HG02943 (cell line): ENCODE data around the gene PTGR2.
"Not testable (repeated sequence)": the region's sequence is repeated elsewhere in the genome, so short reads cannot be mapped to it uniquely, and the experiment has no call there.

ENCODE experiments used
- ATAC-seq: cut with Tn5 transposase; IDR thresholded peaks from one replicate; pipeline ENCODE4 v1.9.1; 2021; ENCODE audit warnings: mild to moderate bottlenecking, low read depth, moderate library complexity; ENCODE audit not compliant: unreplicated experiment

The PTGR2 gene

DNA sequence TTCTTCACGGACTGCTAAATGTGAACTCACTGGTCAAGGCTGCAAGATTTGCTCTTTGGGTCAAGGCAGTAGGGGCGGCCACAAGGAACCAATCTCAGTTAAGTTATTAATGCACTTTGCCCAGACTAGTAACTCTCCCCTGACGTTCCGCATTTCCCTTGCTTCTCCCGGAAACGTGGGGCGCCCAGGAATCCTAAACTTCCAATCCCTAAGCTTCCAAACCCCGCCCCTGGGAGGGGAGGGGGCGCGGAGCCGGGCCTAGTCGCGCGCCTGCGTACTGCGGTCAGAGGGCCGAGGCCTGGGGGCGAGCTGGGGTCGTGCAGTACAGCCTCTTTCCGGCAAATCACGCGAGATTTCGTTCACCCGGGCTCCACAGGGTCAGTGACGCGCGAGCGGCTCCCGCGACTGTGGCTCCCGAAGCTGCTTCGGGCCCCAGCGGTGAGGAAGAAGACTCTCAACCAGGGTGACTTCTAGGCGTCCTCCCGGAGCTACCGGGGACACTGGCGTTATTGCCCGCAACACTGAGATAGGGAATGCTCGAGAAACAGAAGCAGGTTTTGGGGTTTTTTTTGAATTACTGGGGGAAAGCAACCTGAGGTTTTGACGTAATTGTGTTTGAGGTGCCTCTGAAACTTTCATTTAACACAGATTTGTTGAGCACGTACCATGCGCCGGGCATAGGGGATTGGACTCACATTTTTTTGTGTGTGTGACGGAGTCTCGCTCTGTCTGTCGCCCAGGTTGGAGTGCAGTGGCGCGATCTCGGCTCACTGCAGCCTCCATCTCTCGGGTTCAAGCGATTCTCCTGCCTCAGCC lies at the start of gene PTGR2:
PTGR2 (plus strand) TSS at position 265 of the 816 bp plus-strand sequence. CDS start 7,032 bp downstream, outside the sequence.
- no peak for ATAC-seq

DNA sequence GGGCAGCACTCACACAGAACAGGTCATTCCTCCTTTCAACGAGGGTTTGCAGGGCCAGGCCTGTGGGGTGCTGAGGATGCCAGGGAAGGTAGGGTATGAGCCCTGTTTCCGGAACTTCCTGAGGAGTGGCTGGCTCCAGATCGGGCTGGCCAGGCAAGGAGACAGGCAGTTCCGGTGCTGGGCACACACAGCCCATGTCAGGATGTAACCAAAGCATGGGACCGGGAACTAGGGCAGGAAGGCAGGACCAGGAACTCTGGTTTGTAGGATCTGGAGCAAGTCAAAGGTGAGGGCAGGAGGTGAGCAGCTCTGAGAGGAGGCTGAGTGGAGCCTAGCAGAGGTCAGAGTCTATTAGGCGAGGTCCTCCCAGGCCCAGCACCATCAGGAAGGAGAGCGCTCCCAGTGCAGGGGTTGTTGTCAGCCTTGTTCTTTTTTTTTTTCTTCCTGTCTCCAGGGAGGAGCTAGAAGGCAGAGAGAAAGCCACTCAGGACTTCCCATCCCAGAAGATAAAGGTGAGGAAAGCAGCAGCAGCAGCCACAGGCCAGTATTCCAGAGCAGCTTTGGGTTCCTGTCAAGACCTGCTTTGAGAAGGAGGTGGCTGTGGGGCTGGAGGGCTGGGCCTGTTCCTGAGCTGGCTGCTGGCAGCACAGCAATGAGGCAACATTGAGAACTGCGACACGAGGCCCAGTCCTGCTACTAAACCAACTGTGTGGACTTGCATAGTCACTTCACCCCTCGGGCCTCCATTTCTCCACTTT lies 49.0 kb upstream of the PTGR2 start:
- ATAC-seq, result no peak

DNA sequence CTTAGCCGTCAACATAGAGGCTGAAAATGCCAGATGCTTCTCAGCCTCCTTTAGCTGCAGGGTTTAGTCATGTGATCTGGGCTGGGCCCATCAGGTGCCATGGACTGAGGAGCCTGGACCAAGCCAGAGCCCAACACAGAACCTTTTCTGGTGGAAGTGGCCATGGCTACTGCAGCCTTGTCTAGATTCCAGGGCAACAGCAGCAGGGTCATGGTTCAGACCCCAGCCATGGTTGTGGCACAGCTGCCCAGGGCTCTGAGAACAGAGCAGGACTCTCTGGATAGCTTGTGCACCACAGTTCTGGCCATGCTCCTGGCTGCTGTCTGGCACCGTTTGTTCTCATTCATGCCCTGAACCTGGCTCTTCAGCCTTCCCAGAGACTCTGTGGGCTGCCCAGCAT lies 47.0 kb upstream of the PTGR2 start:
- ATAC-seq, result no peak

DNA sequence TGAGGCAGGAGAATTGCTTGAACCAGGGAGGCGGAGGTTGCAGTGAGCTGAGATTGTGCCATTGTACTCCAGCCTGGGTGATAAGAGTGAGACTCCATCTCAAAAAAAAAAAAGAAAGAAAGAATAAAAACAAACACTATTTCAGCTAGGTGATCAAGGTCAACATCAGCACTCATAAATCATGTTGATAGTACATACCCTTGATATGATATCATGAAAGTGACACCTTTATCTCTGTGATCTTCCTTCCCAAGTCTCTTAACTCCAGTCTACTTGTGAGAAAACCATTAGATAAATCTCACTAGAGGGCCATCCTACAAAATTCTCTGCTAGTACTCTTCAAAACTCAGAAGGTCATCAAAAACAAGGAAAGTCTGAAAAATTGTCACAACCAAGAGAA lies 44.2 kb upstream of the PTGR2 start:
- no peak for ATAC-seq

DNA sequence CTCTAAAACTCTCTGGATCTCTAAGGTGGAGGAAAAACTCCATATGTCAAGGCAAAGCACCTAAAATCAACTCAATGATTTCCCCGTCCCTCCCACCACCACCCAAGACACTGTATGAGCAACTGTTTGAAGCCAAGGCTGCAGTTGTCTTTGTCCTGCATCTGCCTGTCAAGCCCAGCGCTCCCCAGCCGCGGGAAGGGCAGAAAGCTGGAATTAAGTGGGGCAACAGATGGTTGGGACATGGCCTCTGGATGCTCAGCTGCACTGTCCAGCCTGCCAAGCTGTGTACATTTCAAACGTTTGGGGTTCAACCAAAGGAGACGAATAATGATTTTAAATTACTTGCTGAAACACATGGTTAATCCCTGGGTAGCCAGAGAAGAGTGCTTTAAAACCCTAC lies 42.2 kb upstream of the PTGR2 start:
- no peak for ATAC-seq

DNA sequence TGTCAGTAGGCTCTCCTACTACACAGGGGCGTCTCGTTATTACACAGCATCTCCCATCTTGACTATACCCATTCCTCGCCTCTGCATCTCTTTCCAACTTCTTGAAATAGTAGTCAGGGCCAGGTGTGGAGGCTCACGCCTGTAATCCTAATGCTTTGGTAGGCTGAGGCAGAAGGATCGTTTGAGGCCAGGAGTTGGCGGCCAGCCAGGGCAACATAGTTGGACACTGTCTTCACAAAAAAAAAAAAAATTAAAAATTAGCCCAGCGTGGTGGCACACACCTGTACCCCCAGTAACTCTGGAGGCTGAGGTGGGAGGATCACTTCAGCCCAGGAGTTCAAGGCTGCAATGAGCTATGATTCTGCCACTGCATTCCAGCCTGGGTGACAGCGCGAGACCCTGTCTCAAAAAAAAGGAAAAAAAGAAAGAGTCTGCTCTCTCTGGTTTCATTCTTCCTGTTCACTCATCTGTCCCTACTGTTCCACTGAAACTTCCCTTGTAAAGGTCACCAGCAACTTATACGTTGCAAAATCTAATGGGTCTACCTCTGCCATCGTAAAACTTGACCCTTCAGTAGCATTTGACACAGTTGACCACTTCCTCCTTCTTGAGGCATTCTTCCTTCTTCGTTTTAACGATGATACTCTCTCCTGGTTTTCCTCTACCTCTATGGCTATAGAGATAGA lies 41.0 kb upstream of the PTGR2 start:
- no peak for ATAC-seq

DNA sequence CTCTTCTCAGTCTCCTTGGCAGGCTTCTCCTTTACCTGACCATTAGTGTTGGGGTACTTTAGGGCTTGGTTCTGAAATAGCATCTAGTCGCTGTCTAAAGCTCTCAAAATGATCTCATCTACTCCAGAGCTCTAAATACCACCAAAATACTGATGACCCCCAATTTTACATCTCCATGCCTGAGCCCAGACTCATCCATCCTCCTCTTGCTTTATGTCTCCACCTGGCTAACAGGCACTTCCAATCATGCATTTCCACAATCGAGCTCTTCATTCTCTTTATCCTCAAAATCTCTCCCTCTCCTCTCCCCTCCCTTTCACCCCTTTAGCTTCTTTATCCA lies 40.5 kb upstream of the PTGR2 start:
- ATAC-seq, result no peak

DNA sequence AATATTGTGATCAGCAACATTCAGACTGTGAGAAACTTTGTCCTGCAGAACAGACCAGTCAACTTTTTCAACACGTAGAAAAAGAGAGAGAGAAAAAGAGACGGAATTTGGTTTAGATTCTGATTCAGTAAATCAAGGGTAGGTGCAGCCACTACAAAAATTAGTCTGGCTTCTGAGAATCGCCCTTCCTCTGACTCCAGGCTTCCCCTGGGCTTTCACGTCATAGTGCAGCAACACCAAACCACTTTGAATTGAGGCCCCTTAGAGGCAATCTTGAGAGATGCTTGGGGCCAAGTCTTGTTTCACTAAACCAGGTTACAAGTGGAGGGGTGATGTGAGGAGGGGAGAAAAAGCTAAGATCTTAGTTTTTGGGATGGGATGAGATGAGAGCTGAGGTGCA lies 37.5 kb upstream of the PTGR2 start:
- ATAC-seq, result no peak

DNA sequence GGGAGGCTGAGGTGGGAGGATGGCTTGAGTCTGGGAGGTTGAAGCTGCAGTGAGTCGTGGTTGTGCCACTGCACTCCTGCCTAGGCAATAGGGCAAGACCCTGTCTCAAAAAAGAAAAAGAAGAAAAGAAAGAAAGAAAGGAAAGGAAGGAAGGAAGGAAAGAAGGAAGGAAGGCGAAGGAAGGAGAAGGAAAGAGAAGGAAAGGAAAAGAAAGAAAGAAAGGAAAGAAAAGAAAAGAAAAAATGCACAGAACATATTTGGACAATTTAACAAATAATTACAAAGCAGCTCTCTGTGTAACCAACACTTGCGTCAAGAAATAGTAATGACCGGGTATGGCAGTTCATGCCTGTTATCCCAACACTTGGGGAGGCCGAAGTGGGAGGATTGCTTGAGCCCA lies 35.8 kb upstream of the PTGR2 start:
- ATAC-seq, result no peak

DNA sequence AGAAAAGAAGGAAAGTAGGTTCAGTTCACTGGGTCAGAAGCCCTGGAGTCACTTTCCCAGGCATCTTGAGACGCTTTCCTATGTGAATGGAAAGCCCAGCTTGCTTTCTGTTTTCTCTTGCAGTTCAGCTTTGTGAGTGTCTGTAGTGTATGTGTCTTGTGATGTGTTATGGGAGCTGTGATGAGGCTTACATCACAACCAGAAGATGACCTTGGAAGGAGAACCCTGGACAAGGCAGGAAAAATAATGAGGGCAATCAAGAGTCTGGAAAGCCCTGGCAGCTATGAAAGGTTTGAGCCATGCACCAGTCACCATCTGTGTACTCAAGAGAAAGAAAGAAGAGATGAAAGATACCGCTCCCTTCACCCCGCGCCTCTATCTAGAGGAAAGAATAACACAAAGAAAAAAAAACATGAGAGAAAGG lies 35.2 kb upstream of the PTGR2 start:
- ATAC-seq, result no peak

DNA sequence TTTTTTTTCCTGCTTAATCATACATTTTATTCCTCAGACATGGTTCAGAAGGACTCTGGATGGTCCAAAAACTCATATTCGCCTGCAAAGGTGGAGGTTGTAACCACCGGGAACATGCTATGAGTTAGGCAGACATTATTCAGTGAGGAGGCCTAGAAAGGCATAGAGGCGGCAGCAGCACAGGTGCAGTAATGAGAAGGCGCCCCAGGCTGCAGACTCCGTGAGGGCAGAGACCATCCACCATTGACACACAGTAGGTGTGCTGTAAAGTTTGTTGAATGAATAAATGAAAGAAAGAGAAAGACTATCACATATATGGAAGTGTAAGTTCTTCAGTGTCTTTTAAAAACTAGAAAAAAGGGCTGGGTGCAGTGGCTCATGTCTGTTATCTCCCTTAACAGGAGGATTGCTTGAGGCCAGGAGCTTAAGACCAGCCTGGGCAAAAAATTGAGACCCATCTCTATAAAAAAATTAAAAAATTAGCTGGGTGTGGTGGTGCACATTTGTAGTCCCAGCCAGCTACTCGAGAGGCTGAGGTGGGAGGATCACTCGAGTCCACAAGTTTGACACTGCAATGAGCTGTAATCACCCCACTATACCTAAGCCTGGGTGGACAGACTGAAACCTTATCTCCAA lies 34.5 kb upstream of the PTGR2 start:
- no peak for ATAC-seq

DNA sequence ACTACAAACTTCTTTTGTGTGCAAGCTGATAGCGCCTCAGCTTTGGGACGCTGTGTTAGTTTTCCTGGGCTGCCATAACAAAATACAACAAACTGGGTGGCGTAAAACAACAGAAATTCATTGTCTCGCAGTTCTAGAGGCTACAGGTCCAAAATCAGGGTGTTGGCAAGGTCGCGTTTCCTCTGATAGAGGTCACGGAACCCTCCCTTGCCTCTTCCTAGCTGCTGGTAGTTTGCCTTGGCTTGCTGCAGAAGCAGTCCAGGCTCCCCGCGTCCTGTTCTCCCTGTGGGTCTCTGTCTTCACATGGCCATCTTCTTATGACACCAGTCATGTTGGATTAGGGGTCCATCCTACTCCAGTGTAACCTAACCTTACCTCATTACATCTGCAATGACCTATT lies 32.8 kb upstream of the PTGR2 start:
- ATAC-seq, result no peak

DNA sequence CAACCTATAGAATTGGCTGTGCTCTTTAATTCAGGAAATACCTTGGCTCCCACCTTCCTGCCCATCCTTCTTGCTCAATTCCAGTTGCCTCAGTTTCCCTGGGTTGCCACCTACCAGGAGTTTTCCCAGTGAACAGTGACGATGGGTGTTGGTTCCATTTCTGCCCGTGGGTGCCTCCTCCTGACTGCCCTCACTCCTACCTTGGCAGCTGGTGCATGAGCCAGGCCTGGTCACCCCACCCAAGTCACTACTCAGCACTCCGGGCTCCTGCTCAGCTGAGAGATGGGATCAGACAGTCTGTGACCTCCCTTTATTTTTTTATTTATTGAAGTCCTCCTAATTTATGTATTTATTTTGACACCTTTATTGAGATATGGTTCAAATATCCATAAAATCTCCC lies 31.0 kb upstream of the PTGR2 start:
- ATAC-seq, result no peak

DNA sequence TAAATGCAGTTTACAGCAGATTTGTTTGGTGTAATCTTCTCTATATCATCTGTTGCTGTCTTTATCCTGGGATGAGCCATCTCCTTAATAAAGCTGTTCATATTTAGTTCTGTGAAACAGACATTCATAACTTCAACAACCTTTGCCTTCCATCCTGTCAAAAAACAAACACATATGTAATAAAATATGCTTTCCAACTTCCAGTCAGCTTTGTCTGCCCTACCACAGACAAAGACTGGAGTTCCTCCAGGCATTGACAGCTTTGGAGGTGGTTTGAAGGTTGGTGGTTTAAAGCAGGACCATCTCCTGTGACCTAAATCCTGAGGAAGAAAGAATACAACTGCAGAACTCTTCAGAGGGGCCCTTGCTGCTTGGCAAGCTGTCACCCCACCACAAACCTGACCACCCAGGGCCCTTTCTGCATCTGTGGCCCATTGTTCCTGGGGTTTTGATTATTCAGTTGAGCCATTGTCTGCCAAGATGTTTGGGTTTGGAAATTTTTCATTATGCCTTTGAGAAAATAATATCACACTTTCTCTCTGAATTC lies 28.2 kb upstream of the PTGR2 start:
- ATAC-seq, result no peak

DNA sequence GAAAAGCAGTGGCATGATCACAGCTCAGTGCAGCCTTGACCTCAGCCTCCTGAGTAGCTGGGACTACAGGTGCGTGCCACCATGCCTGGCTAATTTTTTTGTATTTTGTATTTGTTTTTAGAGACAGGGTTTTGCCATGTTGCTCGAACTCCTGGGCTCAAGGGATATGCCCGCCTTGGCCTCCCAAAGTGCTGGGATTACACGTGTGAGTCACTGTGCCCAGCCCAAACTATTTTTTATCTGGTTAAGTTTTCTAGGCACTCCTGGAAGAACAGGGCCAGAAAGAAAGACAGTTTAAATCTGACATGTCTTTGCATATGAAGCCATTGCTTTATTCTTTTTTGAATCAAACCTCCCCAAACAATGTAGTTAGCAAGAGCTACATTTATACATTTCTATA lies 27.5 kb upstream of the PTGR2 start:
- ATAC-seq, result no peak

DNA sequence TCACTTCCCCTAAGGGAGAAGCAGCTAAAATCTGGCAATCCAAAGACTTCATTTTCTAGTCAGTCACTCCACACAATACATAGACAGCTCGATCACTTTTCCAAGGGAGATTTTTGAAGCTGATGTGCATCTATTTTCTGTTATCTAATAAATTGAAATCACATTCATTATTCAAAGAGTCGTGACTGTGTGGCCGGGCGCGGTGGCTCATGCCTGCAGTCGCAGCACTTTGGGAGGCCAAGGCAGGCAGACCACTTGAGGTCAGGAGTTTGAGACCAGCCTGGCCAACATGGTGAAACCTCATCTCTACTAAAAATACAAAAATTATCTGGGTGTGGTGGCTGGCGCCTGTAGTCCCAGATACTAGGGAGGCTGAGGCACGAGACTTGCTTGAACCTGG lies 27.1 kb upstream of the PTGR2 start:
- ATAC-seq, result no peak

DNA sequence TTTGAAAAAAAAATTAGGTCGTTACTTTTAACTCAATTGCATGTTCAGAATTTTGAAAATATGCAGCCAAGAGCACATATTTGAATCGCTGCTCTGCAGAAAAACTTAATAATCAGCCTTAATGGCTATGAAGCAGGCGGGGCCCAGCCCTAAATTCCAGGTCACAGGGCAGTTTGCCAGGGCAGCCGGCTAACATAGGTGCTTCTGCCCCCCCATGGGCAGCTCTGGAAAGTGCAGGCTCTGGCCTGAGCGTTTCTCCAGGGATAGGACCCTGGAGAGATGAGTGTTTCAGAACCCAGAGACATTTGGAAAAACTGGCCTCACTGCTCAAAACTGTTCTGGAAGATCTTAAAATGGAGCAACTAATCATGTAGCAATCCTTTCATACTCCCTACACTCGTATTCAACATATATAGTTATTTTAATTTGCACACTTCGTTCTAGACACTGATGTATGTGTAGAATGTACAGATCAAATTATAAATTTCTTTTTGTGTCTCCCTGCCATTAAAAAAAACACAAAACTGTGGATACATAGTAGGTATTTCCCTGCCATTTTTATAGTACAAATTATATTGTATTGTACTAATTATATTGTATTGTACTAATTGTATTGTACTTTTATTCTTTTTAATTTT lies 26.0 kb upstream of the PTGR2 start:
- no peak for ATAC-seq

DNA sequence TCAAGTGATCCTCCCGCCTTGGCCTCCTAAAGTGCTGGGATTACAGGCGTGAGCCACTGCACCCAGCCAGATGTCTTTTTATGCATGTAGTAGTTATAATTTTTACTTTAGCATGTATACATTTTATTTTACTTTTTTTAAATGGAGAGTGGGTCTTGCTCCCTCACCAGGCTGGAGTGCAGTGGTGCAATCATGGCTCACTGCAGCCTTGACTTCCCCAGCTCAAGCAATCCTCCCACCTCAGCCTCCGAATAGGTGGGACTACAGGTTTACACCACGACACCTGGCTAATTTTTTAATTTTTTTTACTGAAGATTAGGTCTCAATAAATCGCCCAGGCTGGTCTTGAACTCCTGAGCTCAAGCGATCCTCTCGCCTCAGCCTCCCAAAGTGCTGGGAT lies 24.4 kb upstream of the PTGR2 start:
- not testable (repeated sequence) for ATAC-seq

DNA sequence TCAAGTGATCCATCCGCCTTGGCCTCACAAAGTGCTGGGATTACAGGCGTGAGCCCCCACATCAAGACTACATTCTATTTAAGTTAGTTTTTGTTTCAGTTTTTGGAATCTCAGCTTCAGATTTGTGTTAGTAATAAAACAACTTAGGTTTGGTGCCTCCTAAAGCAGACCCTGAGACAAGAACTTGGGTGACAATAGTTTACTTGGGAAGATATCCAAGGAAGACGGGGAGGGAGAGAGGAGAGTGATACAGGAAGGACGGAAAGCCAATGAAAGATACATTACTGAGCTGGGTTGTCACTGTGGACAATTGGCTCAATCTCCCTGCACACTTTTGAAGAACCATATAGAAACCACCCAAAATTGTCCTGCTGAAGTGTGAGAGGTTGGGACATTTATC lies 22.6 kb upstream of the PTGR2 start:
- no peak for ATAC-seq
